SK-N-SH treated with all-trans-retinoic acid at 6 μM for 48 hours (cell line): Measurements from ENCODE around the gene TUBGCP5.

Source experiments
- ARNTL ChIP-seq: fragments of 450-650 bp; formaldehyde crosslinking; IDR thresholded peaks from 2 replicates; pipeline ENCODE4 v1.5.0; 2020; ENCODE audit warnings: low read depth, mild to moderate bottlenecking, moderate library complexity, borderline replicate concordance
- BACH2 ChIP-seq: fragments of 250-450 bp; sonication (Bioruptor Pico); IDR thresholded peaks from 2 replicates; pipeline ENCODE4 v1.9.0; 2021; ENCODE audit warnings: mild to moderate bottlenecking, borderline replicate concordance
- CSDC2 ChIP-seq: fragments of 250-450 bp; sonication (Bioruptor Pico); IDR thresholded peaks from 2 replicates; pipeline ENCODE4 v1.5.0; 2020; ENCODE audit warnings: mild to moderate bottlenecking, moderate library complexity
- PPARA ChIP-seq: fragments of 250-450 bp; sonication (Bioruptor Pico); IDR thresholded peaks from 2 replicates; pipeline ENCODE4 v1.5.0; 2020; ENCODE audit warnings: mild to moderate bottlenecking, borderline replicate concordance
- SNAI2 ChIP-seq: fragments of 250-450 bp; sonication (Bioruptor Pico); IDR thresholded peaks from 2 replicates; pipeline ENCODE4 v1.5.0; 2020; ENCODE audit warnings: mild to moderate bottlenecking, moderate library complexity
- TCF4 ChIP-seq: fragments of 250-450 bp; sonication (Bioruptor Pico); IDR thresholded peaks from 2 replicates; pipeline ENCODE4 v1.8.0; 2021; ENCODE audit warnings: mild to moderate bottlenecking, moderate library complexity, borderline replicate concordance
- TOX ChIP-seq: fragments of 250-450 bp; sonication (Bioruptor Pico); IDR thresholded peaks from 2 replicates; pipeline ENCODE4 v1.8.0; 2021; ENCODE audit warnings: mild to moderate bottlenecking, moderate library complexity, borderline replicate concordance
- ZFP3 ChIP-seq: fragments of 250-450 bp; sonication (Bioruptor Pico); IDR thresholded peaks from 2 replicates; pipeline ENCODE4 v1.5.0; 2020; ENCODE audit warnings: mild to moderate bottlenecking, moderate library complexity
- ZNF70 ChIP-seq: fragments of 450-650 bp; formaldehyde crosslinking; IDR thresholded peaks from 2 replicates; pipeline ENCODE4 v1.5.0; 2020; ENCODE audit warnings: mild to moderate bottlenecking, moderate library complexity
- TF ChIP-seq, protein P1 (sequence below): fragments of 250-450 bp; sonication (Bioruptor Pico); IDR thresholded peaks from 2 replicates; pipeline ENCODE4 v1.8.0; 2021; ENCODE audit warnings: low read depth, mild to moderate bottlenecking, moderate library complexity, borderline replicate concordance
- TF ChIP-seq, protein P2 (sequence below): fragments of 250-450 bp; sonication (Bioruptor Pico); IDR thresholded peaks from 2 replicates; pipeline ENCODE4 v1.5.0; 2020; ENCODE audit warnings: mild to moderate bottlenecking, moderate library complexity
- TF ChIP-seq, protein P3 (sequence below): fragments of 250-450 bp; sonication (Bioruptor Pico); IDR thresholded peaks from 2 replicates; pipeline ENCODE4 v1.5.1; 2020; ENCODE audit warnings: low read depth, mild to moderate bottlenecking, moderate library complexity

DNA sequence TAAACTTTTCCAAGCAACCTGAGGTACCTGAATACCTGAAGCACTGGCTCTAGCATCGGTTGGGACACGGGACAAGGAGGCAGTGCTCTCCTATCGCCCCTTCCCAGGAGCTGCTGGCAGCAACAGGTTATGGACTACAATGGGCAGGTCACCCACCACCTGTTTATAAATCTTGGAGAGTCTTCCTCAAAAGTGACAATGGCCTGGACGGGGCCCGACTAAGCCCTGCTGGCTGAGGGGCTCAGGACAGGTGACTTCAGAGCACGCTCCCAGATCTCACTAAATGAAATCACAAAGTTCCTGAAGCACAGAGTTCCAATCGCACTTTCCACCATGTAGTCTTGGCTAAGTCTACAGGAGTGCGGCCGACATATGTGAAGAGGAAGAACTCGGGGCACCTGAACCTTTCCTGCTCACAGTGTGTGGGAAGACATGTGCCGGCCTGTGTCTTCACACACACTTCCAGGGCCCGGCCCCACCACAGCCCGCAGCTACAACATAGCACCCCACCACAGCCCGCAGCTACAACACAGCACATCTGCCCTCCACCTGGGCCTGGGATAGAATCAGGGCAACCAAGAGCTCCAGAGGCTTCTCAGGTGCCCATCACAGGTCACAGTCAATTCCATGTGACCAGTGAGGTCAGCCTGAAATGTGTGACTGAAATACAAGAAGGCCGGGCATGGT is 72.1 kb downstream of the TUBGCP5 start:
- TF ChIP-seq, protein P1, sequence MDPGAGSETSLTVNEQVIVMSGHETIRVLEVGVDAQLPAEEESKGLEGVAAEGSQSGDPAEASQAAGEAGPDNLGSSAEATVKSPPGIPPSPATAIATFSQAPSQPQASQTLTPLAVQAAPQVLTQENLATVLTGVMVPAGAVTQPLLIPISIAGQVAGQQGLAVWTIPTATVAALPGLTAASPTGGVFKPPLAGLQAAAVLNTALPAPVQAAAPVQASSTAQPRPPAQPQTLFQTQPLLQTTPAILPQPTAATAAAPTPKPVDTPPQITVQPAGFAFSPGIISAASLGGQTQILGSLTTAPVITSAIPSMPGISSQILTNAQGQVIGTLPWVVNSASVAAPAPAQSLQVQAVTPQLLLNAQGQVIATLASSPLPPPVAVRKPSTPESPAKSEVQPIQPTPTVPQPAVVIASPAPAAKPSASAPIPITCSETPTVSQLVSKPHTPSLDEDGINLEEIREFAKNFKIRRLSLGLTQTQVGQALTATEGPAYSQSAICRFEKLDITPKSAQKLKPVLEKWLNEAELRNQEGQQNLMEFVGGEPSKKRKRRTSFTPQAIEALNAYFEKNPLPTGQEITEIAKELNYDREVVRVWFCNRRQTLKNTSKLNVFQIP = no peak
- no peak for TF ChIP-seq CSDC2 (CRISPR knock-in tag)
- TF ChIP-seq ZFP3 (CRISPR knock-in tag) = no peak
- no peak for TF ChIP-seq ARNTL
- TF ChIP-seq TOX (CRISPR knock-in tag) = no peak
- TF ChIP-seq SNAI2 (CRISPR knock-in tag) = no peak
- no peak for TF ChIP-seq BACH2 (CRISPR knock-in tag)
- no peak for TF ChIP-seq TCF4 (CRISPR knock-in tag)
- TF ChIP-seq, protein P2, sequence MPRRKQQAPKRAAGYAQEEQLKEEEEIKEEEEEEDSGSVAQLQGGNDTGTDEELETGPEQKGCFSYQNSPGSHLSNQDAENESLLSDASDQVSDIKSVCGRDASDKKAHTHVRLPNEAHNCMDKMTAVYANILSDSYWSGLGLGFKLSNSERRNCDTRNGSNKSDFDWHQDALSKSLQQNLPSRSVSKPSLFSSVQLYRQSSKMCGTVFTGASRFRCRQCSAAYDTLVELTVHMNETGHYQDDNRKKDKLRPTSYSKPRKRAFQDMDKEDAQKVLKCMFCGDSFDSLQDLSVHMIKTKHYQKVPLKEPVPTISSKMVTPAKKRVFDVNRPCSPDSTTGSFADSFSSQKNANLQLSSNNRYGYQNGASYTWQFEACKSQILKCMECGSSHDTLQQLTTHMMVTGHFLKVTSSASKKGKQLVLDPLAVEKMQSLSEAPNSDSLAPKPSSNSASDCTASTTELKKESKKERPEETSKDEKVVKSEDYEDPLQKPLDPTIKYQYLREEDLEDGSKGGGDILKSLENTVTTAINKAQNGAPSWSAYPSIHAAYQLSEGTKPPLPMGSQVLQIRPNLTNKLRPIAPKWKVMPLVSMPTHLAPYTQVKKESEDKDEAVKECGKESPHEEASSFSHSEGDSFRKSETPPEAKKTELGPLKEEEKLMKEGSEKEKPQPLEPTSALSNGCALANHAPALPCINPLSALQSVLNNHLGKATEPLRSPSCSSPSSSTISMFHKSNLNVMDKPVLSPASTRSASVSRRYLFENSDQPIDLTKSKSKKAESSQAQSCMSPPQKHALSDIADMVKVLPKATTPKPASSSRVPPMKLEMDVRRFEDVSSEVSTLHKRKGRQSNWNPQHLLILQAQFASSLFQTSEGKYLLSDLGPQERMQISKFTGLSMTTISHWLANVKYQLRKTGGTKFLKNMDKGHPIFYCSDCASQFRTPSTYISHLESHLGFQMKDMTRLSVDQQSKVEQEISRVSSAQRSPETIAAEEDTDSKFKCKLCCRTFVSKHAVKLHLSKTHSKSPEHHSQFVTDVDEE (CRISPR knock-in tag) = no peak
- TF ChIP-seq, protein P3, sequence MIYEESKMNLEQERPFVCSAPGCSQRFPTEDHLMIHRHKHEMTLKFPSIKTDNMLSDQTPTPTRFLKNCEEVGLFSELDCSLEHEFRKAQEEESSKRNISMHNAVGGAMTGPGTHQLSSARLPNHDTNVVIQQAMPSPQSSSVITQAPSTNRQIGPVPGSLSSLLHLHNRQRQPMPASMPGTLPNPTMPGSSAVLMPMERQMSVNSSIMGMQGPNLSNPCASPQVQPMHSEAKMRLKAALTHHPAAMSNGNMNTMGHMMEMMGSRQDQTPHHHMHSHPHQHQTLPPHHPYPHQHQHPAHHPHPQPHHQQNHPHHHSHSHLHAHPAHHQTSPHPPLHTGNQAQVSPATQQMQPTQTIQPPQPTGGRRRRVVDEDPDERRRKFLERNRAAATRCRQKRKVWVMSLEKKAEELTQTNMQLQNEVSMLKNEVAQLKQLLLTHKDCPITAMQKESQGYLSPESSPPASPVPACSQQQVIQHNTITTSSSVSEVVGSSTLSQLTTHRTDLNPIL (CRISPR knock-in tag) = no peak
- TF ChIP-seq ZNF70 (CRISPR knock-in tag) = no peak
- no peak for TF ChIP-seq PPARA
